Fibroblast of villous mesenchyme (primary cell): ENCODE measurements around the gene ARID3A. TPM values are rescaled to one million over a fixed set of nuclear protein-coding genes. Genes with fewer than 3 reads are reported as not detected.

Source experiments
- DNase-seq: peaks from one replicate; pipeline ENCODE4 v3.0.0-alpha.2; 2010; ENCODE audit warnings: low read depth
- H3K4me3 ChIP-seq: 2 replicates; pipeline ENCODE4 v1.5.1; 2011; ENCODE audit warnings: low read depth, mild to moderate bottlenecking, low read length
- total RNA-seq: library from RNA; depleted of rRNA; stranded (reverse); fragments of >200 nt; gene quantifications from 2 replicates; pipeline ENCODE4 v1.2.3, GENCODE V29; 2012
- TF ChIP-seq, protein P1 (sequence below): IDR thresholded peaks from 2 replicates; pipeline ENCODE4 v1.5.1; 2012; ENCODE audit warnings: low read depth, mild to moderate bottlenecking, low read length; ENCODE audit not compliant: insufficient read depth

ARID3A gene
- total RNA-seq, 1 donor = 45.8 TPM

DNA sequence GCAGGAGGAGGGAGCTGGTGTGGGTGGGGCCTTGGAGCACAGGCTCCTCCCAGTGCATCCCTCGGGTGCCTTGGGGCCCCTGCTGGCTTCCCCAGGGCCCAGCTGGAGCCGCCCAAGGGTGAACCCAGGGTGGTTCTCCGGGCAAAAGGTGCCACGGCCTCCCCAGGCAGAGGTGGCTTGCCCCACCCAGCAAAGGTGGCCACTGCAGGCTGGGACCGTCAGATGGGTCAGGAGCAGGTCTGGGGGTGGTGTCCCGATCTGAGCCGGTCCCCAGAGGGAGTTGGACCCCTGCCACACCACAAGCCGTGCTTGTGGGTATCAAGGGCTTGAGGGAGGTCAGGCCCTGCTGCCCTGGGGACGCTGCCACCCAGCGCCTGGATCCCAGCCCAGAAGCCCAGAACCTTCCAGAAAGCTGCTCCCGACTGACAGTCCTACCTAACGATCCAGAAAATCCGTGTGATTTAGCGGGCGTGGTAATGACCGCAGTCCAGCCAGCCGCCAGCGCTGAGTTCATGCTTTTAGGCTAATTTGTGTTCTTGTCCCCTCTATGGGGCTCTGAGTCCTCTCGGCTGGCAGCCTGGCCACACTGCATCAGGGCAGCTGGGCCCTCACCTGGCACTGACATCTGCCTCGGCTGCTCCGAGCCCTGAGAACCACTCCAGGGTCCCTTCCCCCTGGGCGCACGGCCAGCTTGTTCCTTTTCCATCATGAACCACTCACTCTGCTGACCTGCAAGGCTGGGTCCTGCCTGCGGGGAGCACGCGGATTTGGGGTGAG lies 69.4 kb downstream of the ARID3A start:
- no peak overlapping the region for H3K4me3 ChIP-seq
- no peak for DNase-seq
- TF ChIP-seq, protein P1, sequence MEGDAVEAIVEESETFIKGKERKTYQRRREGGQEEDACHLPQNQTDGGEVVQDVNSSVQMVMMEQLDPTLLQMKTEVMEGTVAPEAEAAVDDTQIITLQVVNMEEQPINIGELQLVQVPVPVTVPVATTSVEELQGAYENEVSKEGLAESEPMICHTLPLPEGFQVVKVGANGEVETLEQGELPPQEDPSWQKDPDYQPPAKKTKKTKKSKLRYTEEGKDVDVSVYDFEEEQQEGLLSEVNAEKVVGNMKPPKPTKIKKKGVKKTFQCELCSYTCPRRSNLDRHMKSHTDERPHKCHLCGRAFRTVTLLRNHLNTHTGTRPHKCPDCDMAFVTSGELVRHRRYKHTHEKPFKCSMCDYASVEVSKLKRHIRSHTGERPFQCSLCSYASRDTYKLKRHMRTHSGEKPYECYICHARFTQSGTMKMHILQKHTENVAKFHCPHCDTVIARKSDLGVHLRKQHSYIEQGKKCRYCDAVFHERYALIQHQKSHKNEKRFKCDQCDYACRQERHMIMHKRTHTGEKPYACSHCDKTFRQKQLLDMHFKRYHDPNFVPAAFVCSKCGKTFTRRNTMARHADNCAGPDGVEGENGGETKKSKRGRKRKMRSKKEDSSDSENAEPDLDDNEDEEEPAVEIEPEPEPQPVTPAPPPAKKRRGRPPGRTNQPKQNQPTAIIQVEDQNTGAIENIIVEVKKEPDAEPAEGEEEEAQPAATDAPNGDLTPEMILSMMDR = no peak

DNA sequence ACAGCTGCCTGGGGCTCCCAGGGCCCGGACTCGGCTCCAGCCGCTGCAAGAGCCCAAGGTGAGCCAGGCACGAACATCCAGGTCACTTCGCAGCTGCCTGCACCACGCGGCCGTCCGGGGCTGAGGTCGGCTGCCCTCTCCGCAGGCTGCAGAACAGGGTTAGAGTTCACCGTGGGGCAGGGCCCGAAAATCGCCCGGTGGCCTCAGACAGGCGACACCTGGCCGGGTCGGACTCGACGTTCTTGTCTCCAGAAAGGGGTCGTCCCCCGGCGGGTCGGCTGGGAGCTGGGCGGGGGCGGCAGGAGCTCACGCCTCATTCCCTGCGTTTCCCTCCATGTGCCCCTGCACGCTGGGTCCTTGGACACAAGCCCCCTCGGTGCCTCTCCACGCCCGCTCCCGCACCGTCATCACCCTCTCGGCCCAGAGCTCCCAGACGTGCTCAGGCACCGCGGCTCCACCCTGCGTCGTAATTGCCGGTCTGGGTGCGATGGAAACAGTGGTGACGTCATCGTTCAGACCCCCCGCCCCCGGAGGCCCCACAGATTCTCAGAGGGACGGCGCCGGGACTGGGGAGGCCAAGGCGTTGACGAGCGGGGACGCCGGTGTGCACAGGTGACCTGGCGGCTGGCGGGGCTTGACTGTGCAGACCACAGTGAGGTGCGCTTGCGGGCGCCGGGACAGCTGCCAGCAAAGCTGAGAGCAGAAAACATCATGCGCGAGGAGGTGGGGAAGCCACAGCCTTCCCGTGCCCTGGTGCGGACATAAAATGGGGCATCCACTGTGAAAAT lies 70.4 kb downstream of the ARID3A start:
- peak overlapping the region; percentile 37 for H3K4me3 ChIP-seq
- peak; percentile 74 for DNase-seq
- TF ChIP-seq, protein P1 = no peak

DNA sequence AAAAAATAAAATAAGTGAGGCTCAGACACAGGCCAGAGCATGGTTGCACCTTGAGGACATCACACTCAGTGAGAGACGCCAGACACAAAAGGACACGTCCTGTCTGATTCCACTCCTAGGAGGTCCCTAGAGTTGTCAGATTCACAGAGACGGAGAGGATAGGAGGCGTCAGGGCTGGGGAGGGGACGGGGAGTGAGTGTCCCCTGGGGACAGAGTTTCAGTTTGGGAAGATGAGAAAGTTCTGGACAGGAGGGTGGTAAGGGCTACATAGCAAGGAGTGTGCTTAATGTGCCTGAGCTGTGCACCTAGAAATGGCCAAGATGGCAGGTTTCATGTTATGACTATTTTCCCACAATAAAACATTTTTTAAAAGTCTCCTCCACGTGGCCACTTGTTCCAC lies 72.2 kb downstream of the ARID3A start:
- no peak for DNase-seq
- TF ChIP-seq, protein P1 = no peak
- H3K4me3 ChIP-seq = no peak overlapping the region

DNA sequence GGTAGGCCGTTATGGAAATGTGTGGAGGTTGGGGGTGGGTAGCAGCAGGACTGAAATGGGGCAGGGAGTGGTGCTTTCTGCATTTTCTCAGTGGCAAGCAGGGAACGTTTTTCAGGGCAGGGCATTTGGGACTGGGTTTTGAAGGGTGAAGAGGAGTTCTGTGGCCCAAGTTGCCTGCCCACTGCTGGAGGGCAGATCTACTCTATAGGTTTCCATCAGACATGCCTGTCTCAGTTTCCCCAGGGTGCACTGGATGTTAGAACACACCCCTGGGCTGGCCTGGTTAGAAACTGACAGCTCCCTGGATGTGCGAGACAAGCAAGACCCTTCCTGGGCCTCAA lies 73.5 kb downstream of the ARID3A start:
- TF ChIP-seq, protein P1 = no peak
- no peak overlapping the region for H3K4me3 ChIP-seq
- no peak for DNase-seq

DNA sequence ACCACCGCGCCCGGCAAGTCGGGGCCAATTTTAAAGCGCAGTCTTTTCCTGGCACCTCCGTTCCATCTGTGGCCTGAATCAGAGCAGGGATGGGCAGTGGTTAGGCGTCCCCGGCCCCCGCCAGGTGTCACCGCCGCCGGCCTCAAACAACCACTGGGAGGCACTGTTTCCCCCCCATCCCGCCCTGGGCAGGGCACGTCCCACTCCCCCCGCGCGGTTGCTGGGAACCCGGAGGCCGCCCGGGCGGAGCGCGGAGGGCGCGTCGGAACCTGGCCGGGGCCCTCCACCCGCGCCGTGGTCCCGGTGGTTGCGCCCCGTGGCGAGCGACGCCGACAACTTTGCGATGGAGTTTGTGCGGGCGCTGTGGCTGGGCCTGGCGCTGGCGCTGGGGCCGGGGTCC lies 74.3 kb downstream of the ARID3A start, which contains the start of gene GRIN3B:
Gene GRIN3B, plus strand, starts transcription at position 325 of the 400 bp plus-strand sequence. Its CDS starts 19 bp downstream, at position 344.
- TF ChIP-seq, protein P1 = peak; percentile 43
- peak; percentile 45 for DNase-seq
- H3K4me3 ChIP-seq = peak within 1 kb of the TSS; percentile 25

DNA sequence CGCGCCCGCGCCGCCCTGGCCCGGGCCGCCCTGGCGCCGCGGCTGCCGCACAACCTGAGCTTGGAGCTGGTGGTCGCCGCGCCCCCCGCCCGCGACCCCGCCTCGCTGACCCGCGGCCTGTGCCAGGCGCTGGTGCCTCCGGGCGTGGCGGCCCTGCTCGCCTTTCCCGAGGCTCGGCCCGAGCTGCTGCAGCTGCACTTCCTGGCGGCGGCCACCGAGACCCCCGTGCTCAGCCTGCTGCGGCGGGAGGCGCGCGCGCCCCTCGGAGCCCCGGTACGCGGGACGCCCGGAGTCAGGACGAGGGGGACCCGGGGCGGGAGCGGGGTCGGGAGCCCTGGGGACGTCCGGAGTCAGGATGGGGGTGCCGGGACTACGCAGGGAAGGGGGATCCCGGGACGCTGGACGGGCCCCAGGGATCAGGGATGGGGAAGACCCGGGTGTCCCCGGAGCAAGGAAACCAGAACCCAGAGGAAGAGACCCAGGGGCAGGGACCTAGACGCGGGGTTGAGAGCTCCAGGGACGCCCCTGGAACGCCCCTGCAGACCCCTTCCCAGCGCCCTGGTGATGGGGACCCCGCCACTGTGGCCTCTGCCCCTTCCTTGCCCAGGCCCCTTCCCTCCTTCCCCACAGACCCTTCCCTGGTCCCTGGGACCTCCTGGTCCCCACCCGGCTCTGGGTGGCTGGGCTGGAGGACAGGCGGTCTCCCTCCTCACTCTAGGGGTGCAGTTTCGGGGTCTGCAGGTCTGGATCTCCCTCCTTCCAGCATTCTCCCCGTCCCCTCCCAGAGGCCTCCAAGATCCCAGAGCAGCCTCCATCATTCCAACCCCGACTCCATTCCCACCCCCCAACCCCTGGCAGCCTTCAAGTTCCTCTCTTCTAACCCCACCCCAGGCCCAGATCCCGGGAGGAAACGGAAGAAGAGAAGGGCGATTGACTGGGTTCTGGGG lies 75.0 kb downstream of the ARID3A start:
- TF ChIP-seq, protein P1 = no peak
- H3K4me3 ChIP-seq = no peak overlapping the region
- DNase-seq = no peak
